ENCODE measurements around the gene TRAPPC14.
"Not testable (repeated sequence)": the region's sequence is repeated elsewhere in the genome, so short reads cannot be mapped to it uniquely, and the experiment has no call there.

DNA sequence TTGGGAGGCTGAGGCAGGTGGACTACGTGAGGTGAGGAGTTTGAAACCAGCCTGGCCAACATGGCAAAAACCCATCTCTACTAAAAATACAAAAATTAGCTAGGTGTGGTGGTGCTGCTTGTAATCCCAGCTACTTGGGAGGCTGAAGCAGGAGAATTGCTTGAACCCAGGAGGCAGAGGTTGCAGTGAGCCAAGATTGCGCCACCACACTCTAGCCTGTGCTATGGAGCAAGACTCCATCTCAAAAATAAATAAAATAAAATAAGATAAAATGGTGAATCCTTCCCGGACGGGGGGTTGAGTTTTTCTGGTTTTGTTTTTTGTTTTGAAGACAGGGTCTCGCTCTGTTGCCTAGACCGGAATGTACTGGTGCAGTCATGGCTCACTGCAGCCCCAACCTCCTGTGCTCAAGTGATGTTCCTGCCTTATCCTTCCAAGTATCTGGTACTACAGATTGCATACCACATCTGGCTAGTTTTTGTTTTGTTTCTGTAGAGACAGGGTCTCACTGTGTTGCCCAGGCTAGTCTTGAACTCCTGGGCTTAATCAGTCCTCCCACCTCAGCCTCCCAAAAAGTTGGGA is 33.8 kb upstream of the TRAPPC14 start:
- TF ChIP-seq CTCF, POLR2A (IDR thresholded peaks at IDR 0.05): not testable (repeated sequence)
